Body of pancreas (tissue), 4 donors: ENCODE results near the gene LAMTOR5.
A peak's percentile ranks its signal among the peaks of the same experiment; 100 is the strongest.

Source experiments
- POLR2A ChIP-seq, 3 donors: fragments of 450-650 bp; IDR thresholded peaks; one replicate each; pipeline ENCODE4 v1.6.1; 2016; ENCODE audit warnings: antibody characterized with exemption in 3 of 3, mild to moderate bottlenecking in 2 of 3
- TF ChIP-seq, protein P1 (sequence below), 7 experiments: fragments of 450-650 bp in 4 of 7; fragments of 200-600 bp in 3 of 7; sonication (generic) in 3 of 7; IDR thresholded peaks; one replicate each; pipeline ENCODE4 v1.5.1; 2016 to 2019; ENCODE audit warnings: antibody characterized with exemption in 7 of 7

DNA sequence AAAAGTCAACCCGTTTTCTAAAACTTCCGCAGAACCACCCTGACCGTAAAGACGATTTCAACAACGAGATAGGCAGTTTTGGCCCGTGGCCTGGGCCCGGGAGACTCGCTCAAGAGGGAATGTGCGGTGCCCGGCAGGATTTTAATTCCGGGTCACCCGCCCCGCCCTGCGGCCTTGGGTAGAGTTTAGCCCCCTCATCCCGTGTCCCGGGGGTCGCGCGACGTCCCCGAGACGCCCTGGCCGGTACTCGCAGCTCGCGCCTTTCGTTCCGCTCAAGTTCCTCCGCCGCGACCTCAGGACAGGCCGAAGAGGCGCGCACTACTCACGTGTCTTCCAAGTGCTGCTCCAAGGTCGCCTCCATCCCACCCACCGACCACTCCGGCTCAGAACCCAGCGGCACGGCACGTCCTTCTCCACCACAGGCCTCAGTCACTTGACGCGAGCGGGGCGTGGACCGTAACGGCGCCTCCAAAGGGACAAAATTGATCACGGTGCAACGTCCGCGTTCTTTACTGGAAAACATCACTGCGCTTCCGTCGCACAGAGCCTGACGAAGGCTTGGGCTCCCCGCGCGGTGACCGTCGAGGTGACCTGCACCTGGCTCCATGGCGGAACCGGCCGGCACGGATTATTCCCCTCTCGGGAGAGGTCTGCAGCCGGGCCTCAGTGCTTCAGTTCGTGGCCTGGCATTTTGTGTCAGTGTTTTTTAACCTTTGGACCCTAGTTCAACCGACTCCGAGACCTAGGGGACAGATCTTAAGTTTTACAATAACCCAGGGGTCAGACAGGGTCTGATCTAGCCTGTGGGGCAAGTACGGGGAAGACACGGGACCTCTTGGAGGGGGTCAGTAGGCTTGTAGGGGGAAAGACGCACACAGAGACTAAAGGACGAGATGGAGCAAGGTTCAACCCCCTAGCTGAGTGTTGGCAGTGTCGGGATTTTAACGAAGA is at the start of gene LAMTOR5:
- TF ChIP-seq, protein P1, sequence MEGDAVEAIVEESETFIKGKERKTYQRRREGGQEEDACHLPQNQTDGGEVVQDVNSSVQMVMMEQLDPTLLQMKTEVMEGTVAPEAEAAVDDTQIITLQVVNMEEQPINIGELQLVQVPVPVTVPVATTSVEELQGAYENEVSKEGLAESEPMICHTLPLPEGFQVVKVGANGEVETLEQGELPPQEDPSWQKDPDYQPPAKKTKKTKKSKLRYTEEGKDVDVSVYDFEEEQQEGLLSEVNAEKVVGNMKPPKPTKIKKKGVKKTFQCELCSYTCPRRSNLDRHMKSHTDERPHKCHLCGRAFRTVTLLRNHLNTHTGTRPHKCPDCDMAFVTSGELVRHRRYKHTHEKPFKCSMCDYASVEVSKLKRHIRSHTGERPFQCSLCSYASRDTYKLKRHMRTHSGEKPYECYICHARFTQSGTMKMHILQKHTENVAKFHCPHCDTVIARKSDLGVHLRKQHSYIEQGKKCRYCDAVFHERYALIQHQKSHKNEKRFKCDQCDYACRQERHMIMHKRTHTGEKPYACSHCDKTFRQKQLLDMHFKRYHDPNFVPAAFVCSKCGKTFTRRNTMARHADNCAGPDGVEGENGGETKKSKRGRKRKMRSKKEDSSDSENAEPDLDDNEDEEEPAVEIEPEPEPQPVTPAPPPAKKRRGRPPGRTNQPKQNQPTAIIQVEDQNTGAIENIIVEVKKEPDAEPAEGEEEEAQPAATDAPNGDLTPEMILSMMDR (IDR thresholded peaks at IDR 0.05): peak in 3 of 7 experiments; percentile 10 to 41 (median 14)
- TF ChIP-seq POLR2A (IDR thresholded peaks at IDR 0.05): peak; percentile 73 to 91 (median 90)
